Measurements from ENCODE around the gene SEMA3A.
"Not testable (repeated sequence)": the region's sequence is repeated elsewhere in the genome, so short reads cannot be mapped to it uniquely, and the experiment has no call there.

The SEMA3A gene

DNA sequence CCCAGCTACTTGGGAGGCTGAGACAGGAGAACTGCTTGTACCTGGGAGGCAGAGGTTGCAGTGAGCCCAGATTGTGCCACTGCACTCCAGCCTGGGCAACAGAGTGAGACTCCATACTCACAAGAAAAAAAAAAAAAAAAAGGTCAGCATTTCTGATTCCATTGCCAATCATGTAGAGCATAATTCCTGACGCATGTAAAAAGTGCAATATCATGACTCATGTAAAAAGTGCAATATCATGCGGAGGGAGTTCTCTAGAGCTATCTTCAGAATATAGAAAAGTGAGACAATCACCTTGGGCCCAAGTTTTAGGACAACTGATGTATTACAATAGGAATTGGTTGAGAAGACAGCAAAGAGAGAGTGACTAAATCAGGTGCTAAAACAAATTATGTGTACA lies 85.8 kb downstream of the SEMA3A start:
- no peak for DNase-seq (ENCODE audit: low read depth)

- no peak for DNase-seq (ENCODE audit: low read depth)
These were observed 86.5 kb downstream of the SEMA3A start for GRCh38 chr7:84108119-84108518.

DNA sequence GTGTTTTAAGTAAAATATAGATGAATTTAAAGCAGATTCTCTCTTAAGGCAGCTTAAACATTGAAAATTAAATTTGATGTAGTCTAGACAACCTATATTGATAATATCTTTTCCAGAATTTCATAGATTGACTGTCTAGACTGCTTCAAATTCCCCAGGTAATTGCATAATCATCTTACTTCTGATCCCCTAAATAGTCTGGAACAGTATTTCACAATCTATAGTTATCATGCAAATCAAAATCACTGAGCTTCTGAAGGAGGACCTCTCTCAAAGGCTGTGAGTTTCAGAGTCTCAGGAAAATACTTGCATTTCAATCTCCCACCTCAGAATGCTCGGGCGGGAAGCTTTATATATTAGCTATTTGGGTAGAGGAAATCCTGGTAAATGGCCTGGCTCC lies 87.3 kb downstream of the SEMA3A start:
- DNase-seq (ENCODE audit: low read depth): no peak

GRCh38 chr7:84106291-84106690 lies 88.3 kb downstream of the SEMA3A start:
- no peak for DNase-seq (ENCODE audit: low read depth)

DNA sequence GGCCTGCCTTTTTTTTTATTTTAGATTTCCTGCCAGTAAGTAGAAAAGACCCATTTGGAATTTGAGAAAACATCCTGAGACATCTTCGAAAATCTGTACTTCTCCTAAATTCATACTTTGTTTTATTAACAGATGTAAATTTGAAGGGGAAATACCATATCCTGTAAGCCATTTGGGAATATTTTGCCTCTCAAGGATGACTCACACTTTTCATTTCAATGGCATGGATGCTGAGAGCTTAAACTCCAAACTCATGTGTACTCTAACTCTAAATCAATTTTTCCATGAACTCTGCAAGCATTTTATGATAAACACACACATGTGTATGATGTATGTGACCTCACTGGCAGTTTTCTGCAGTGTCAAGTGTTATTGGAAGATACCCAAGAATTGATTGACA lies 89.0 kb downstream of the SEMA3A start:
- no peak for DNase-seq (ENCODE audit: low read depth)

DNA sequence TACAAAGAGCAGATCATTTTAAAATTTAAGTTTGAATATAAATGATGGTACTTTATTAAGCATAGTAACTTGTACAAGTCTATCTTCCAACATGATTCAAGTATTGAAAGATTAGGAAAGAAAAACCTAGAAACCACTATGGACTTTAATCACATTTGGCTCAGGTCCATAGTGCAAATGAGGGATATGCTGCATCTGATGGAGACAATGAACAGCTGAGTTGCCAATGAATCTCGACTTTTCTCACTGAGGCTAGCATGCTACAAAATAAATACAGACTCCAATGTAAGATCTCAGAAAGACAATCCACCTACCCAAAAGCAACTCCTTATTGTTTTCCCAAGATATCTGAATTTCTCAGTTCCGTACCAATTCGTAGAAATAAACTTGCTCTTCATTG lies 89.8 kb downstream of the SEMA3A start:
- no peak for DNase-seq (ENCODE audit: low read depth)

DNA sequence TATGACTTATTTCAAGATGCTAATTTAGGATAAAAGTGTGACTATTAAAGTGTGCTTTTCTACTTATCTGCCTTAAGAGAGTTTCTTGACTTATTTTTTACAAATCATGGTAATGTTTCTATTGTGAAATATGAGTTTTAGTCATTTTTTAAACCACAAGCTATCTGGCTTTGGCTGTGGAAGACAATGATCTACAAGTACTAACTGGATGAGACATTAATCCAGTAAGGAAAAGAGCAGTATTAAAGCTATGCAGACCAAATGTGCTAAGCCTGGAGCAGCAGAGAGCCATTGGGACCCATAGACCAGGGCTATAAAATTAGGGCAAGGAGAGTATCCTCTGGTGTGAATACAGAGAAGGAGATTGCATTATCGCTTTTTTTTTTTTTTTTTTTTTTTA lies 92.4 kb downstream of the SEMA3A start:
- DNase-seq (ENCODE audit: low read depth): no peak

DNA sequence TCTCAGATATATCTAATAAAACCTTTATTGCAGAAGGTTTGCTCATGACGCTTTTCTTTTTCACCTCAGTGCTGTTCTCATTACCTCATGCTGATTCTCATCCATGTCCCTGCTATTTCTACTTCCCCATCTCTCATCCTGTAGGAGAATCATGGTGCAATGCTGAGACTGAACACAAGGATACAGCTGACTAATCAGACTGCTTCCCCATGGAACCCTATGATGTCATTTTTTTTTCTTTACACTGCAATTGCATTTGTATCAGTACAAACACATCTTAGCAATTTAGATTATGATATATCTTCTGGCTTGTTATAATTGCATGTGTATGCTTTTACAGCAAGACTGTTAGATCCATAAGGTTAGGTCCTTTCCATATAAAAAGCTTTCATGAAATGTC lies 93.7 kb downstream of the SEMA3A start:
- no peak for DNase-seq (ENCODE audit: low read depth)

- DNase-seq (ENCODE audit: low read depth): no peak
These were observed 98.6 kb downstream of the SEMA3A start for GRCh38 chr7:84095971-84096370.

- DNase-seq (ENCODE audit: low read depth): no peak
These were observed 102.4 kb downstream of the SEMA3A start for GRCh38 chr7:84092207-84092606.

DNA sequence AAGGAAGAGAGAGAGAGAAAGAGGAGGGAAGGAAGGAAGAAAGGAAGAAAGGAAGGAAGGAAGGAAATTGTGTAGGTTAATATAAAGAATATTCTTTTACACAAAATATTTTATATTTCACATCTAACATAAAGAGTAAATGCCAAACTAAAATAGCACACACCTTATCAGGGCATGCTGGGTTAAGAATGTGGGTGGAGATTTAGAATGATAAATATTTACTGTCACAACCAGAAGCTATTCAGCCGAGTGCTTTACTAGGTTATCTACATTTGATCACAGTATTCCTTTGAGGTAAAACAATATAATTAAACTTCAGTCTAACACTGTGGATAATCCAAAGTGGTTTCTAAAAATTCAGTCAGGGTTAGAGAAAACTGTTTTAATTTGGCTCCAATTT lies 103.3 kb downstream of the SEMA3A start:
- DNase-seq (ENCODE audit: low read depth): no peak

DNA sequence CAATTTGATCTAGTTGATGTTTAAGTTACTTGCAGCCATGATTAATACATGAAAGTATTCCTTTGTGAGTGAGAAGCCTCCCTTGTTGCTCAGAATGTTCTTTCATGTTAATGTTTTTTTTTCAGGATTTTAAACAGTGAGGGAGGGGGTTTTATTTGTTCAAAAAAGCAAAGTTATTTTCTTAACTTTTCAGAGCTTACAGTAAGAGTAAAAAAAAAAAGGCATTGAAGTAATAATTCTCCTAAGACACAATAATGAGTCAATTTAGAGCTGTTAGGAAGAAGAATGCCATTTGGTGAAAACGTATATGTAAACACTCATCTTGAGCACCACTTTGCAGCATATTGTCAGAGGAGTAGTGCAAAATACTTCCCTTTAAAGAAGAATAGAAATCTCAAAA lies 105.8 kb downstream of the SEMA3A start:
- DNase-seq (ENCODE audit: low read depth): no peak

- DNase-seq (ENCODE audit: low read depth): no peak
These were observed 108.6 kb downstream of the SEMA3A start for GRCh38 chr7:84085998-84086397.

DNA sequence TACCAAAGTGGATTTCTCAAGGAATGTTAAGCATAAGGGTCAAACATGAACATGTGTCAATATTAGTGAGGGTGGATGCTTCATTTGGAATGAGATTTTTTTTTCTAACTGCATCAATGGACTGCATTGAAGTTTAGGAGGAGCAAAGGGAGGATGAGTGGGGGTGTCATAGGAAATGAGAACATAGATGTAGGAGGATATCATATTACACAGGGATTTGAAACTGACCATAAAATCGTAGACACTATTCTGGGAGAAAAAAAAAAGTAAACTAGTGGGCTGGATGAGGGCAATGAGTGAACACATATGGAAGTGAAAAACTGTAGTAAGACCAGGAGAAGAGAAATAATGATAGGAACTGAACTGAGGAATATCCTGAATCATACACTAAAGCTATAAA lies 109.4 kb downstream of the SEMA3A start:
- no peak for DNase-seq (ENCODE audit: low read depth)

DNA sequence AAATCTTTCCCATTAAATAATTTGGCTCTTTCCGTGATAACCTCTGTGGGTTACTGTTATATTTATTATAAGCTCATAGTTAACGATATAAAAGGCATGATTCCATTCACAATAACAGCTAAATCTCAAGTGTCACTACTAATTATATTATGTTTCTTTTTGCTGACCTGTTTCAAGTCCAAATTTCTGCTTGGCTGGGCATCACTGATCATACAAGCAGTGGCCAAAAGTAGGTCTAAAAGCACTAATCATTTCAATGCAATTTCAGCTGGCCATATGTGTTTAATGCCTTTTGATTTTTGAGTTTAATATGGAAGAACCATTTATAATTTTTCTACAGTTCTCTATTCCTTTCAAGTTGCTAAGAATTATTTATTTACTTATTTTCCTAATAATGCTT lies 110.7 kb downstream of the SEMA3A start:
- no peak for DNase-seq (ENCODE audit: low read depth)

DNA sequence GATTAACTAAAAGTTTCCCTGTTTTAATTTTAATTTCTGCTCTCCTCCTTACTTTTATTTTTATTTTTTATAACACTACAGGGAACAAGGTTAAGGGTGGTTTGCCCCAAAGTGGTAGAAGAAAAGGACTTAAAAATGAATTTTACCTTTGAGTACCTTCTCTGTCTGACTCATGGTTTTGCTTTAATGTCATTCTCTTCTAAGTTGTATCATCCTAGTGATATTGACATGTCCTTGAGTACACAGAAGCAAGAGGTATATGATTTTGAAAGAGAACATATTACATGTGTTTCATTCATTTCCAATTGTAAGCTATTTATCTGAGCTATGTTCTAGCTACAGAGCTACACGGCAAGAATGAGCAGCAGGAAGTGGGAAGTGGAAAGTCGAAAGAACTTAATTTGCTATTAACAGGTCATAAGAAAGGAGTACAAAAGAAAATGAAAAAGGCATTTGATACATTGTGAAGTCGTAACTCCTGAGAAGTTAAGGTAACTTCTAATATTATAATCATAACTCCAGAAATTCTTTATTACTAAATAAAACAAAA lies 112.5 kb downstream of the SEMA3A start:
- DNase-seq (ENCODE audit: low read depth): no peak

DNA sequence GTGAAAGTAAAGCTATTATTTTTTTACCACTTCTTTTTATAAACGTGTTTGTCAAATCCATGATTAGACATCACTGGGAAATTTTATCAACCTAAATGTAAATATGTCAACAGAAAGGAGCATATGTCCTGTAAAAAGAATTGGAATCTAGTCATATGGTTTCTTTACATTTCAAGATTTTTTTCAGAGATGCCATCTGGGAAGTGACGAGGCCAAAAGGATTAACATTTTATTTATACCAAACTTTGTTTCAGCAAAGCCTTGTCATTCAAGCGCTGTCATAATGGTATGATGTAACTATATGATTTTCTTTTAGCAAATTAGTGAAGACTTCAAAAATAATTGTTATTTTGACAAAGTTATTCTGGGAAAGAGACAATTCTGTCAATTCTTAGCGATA lies 117.3 kb downstream of the SEMA3A start:
- DNase-seq (ENCODE audit: low read depth): no peak

DNA sequence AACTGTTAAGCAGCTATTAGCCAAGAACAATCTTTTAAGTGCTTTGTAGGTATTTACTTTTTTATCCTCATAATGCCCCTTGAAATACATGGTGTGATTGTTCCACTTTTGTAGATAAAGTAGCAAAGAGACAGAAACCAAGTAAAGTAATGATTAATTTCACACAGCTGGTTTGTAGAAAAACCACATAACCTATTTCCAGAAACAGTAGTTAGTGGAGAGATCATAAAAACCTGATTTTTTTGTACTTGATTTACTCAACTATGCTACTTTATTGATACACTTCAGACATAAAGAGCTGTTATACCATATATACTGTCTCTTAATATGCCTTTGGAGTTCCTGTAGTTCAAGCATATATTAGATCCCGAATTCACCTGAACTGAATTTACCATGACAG lies 118.4 kb downstream of the SEMA3A start:
- no peak for DNase-seq (ENCODE audit: low read depth)

GRCh38 chr7:84073186-84073875 lies 121.3 kb downstream of the SEMA3A start:
- DNase-seq (ENCODE audit: low read depth): no peak

DNA sequence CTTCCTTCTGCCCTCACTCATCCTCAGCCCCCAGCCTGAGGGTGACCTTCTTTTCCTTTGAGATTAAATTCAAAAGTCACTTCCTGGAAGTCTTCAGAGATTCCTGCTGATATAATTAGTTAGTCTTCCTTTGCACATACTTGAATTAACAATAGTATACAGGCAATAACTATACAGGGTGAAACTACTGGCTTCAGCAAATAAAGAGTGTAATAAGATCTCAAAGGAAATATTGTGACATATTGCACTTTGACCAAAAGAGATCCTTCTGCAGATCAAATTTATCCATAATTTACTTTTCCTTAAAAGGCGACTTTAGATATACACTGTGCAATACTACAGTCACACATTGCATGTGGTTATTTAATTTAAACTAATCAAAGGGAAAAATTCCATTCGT lies 123.8 kb downstream of the SEMA3A start:
- DNase-seq (ENCODE audit: low read depth): no peak

GRCh38 chr7:84069999-84070500 lies 124.5 kb downstream of the SEMA3A start:
- no peak for DNase-seq (ENCODE audit: low read depth)

GRCh38 chr7:84069033-84069432 lies 125.6 kb downstream of the SEMA3A start:
- no peak for DNase-seq (ENCODE audit: low read depth)

- DNase-seq (ENCODE audit: low read depth): not testable (repeated sequence)
These were observed 132.1 kb downstream of the SEMA3A start for GRCh38 chr7:84062489-84062901.

DNA sequence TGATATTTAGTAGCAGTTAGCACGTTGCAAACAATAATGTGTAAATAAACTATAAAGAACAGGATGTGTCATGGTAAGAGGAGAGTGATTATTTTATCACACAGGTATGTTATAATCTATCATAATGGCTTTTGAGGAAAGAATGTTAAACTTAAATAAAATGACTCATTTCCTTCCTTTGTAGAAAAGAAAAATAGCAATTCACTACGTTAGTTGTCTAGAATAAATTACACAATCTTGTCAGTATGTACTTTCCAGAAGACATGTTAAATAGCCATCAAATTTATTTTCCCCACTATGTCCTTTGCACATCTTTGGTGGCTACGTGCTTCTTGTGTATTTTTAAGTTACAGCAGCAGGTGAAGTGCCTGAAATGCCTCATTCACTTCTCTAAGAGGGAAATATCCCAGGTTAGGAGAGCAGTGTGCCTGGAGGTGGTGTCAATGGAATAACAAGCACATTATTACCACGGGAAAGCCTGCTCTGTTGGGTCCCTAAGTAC lies 133.8 kb downstream of the SEMA3A start:
- no peak for DNase-seq (ENCODE audit: low read depth)
